GM15510 (cell line): Measurements from ENCODE around the gene PCDHGA3.

Source experiments
- POLR2A ChIP-seq: IDR thresholded peaks from 3 replicates; pipeline ENCODE4 v1.6.1; 2011; ENCODE audit warnings: borderline replicate concordance; ENCODE audit not compliant: insufficient read length; ENCODE audit errors: extremely low read depth

The PCDHGA3 gene

DNA sequence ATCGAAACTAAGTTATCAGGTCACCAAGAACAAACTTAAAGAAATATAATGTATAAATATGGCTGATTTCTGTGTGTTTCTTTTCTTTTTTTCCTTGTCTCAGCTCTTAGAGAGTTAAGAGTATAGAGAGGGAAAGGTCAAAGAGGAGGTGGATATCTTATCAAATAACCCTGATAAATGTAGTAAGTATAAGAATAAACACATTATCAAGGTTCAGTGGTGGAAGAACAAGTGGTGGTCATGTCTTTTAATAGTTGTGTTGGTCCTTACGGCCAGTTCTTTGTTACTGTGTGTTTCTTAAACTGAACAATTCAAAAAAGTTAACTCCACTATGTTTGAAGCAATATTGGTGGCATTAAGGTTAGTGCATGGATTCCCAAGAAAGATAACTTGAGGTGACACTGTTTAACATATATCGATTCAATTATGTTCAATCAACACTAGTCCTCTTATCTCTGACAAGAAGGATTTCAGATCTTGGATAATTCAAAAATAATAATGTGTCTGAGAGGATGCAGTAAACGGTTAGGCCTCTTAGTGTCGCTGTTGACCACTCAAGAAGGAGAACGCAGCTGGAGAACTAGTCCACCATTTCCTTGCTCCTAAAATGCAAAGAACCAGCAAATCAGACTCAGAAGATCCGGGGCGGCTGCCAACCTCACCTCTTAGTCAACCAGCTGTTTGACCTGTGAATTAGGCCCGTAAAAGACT lies at the start of gene PCDHGA3:
Gene PCDHGA3 (plus strand): TSS at position 588 of the 711 bp plus-strand sequence. CDS start 205 bp downstream, outside the sequence.
- no peak for TF ChIP-seq POLR2A

- TF ChIP-seq POLR2A, result no peak
Measured at GRCh38 chr5:141298376-141298775, 45.3 kb upstream of the PCDHGA3 start.

GRCh38 chr5:141303756-141304155 lies 39.9 kb upstream of the PCDHGA3 start, which contains the start of gene SLC25A2:
SLC25A2 (minus strand) TSS chr5:141304049; CDS start chr5:141303865, 184 bp downstream.
- TF ChIP-seq POLR2A, result no peak

GRCh38 chr5:141306630-141307029 lies 37.0 kb upstream of the PCDHGA3 start:
- no peak for TF ChIP-seq POLR2A

- no peak for TF ChIP-seq POLR2A
Measured at GRCh38 chr5:141313711-141314110, 29.9 kb upstream of the PCDHGA3 start.

- no peak for TF ChIP-seq POLR2A
Measured at GRCh38 chr5:141319202-141319601, 24.4 kb upstream of the PCDHGA3 start.

GRCh38 chr5:141319699-141320098 lies 23.9 kb upstream of the PCDHGA3 start:
- TF ChIP-seq POLR2A, result no peak

GRCh38 chr5:141320225-141321169 lies 23.1 kb upstream of the PCDHGA3 start, which contains the start of gene TAF7:
TAF7 (minus strand) TSS chr5:141320784; CDS start chr5:141320044, 740 bp downstream.
- TF ChIP-seq POLR2A, result peak; percentile 97

DNA sequence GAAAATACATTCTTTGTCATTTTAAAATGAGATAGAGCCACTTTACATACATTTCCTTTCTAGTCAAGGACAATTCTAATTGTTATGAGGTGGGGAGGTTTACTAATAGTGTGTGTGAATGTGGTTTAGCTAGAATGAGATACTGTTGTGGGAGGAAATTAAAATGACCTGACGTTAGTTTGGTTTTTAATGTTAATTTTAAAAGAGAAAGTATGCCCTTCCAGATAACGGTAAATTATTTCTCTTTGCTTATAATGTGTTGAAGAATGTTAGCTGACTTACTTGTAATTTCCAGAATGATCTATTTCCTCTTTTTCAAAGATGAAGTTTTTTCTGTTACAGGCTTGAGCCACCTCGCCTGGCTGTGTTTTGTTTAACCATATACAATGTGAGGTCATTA lies 21.4 kb upstream of the PCDHGA3 start:
- no peak for TF ChIP-seq POLR2A

GRCh38 chr5:141326088-141326854 lies 17.4 kb upstream of the PCDHGA3 start:
- no peak for TF ChIP-seq POLR2A

- TF ChIP-seq POLR2A, result no peak
Measured at GRCh38 chr5:141328231-141328630, 15.4 kb upstream of the PCDHGA3 start.

GRCh38 chr5:141330299-141331080 lies 13.1 kb upstream of the PCDHGA3 start, which contains the start of gene PCDHGA1:
PCDHGA1 (plus strand) TSS chr5:141330514.
- no peak for TF ChIP-seq POLR2A

DNA sequence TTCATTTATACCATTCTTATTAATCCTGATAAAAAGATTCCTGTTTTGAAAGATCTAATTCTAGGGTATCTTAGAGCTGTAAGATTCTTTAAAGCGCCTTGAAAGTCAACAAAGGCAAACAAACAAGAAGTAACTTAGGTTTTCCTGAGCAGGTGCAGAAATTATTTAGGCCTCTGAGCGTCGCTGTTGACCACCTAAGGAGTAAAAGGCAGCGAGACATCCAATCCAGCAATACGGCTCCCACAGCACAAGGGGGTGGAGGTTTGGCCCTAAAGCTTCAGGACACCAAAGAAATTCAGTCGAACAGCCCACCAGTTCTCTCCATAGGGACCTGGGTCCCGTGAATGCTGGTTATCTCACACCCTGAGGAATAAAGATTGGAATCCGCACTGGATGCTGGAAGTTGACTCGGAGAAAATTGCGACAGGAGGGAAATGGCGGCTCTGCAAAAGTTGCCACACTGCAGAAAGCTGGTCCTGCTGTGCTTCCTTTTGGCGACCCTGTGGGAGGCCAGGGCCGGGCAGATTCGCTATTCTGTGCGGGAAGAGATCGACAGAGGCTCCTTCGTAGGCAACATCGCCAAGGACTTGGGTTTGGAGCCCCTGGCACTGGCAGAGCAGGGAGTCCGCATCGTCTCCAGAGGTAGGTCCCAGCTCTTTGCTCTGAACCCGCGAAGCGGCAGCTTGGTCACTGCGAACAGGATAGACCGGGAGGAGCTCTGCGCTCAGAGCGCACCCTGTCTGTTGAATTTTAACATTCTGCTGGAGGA lies 4.9 kb upstream of the PCDHGA3 start, which contains the start of gene PCDHGA2:
Gene PCDHGA2 (plus strand): TSS at position 223 of the 769 bp plus-strand sequence.
- no peak for TF ChIP-seq POLR2A
